ENCODE data around the gene AK9. TPM values are rescaled to one million over a fixed set of nuclear protein-coding genes. Genes with fewer than 3 reads are reported as not detected.

The AK9 gene
- total and polyA plus RNA-seq, 2 of the 8 experiments (the other 6 are each of a cell fraction or from before 2014, with no cell fraction given), result 1.8 to 2.2 TPM

- TF ChIP-seq EP300 (IDR thresholded peaks at IDR 0.05; ENCODE audit: borderline replicate concordance in 1 of 2, low read depth in 2 of 2, low read length in 2 of 2) (no peak), SP4 (IDR thresholded peaks at IDR 0.05; ENCODE audit: low read length) (no peak), TBP (IDR thresholded peaks at IDR 0.05; ENCODE audit: low read depth, low read length) (no peak), SIN3A (conservative IDR thresholded peaks at IDR 0.05 in 1 of 2, IDR thresholded peaks at IDR 0.05 in 1 of 2; ENCODE audit: low read depth in 1 of 2, low read length in 2 of 2) (no peak), SIX5 (IDR thresholded peaks at IDR 0.05; ENCODE audit: low read depth, low read length) (no peak), CHD1 (IDR thresholded peaks at IDR 0.05; ENCODE audit: low read depth, low read length) (no peak), CBX5 (IDR thresholded peaks at IDR 0.05; ENCODE audit: low read depth, low read length) (no peak)
Observed at GRCh38 chr6:109623288-109623687, 67.7 kb downstream of the AK9 start (continued).
